Stimulated activated effector memory CD8-positive, alpha-beta T cell treated with anti-CD3 and anti-CD28 coated beads, Interleukin-12 subunit alpha, Interleukin-12 subunit beta, amount 100 ng/mL, for 72 hours (primary cell): ENCODE data around the gene RNF213.
A peak's percentile ranks its signal among the peaks of the same experiment; 100 is the strongest.
"Not testable (repeated sequence)": the region's sequence is repeated elsewhere in the genome, so short reads cannot be mapped to it uniquely, and the experiment has no call there.

Experiments
- ATAC-seq: fragments of 150-1000 bp; cut with Tn5 transposase; 2 replicates; pipeline ENCODE4 v1.10.0; 2021
- DNase-seq, 2 donors: peaks; one replicate each; pipeline ENCODE4 v3.0.0; 2021 to 2022; ENCODE audit warnings: low spot score in 2 of 2
- H3K27ac Mint-ChIP-seq: one replicate; pipeline ENCODE4 v1.8.0; 2022; ENCODE audit warnings: mild to moderate bottlenecking, mixed read lengths
- H3K36me3 Mint-ChIP-seq: one replicate; pipeline ENCODE4 v1.8.0; 2022; ENCODE audit warnings: mild to moderate bottlenecking, mixed read lengths
- H3K4me1 Mint-ChIP-seq: one replicate; pipeline ENCODE4 v1.8.0; 2022; ENCODE audit warnings: mixed read lengths
- H3K4me3 Mint-ChIP-seq: one replicate; pipeline ENCODE4 v1.8.0; 2022; ENCODE audit warnings: mild to moderate bottlenecking, mixed read lengths
- H3K9me3 Mint-ChIP-seq: one replicate; pipeline ENCODE4 v1.8.0; 2022; ENCODE audit warnings: mixed read lengths

RNF213 gene

GRCh38 chr17:80267391-80267790 lies 6.7 kb downstream of the RNF213 start:
- H3K36me3 Mint-ChIP-seq = no peaks in the 10 kb centered on the region
- no peaks in the 10 kb centered on the region for H3K9me3 Mint-ChIP-seq
- H3K4me1 Mint-ChIP-seq = peaks cover 36% of the 10 kb centered on the region
- DNase-seq (no peak), ATAC-seq (no peak)
- H3K4me3 Mint-ChIP-seq = peak overlapping the region; percentile 99
- H3K27ac Mint-ChIP-seq = peak overlapping the region; percentile 53

- ATAC-seq (no peak), DNase-seq (no peak)
- no peak overlapping the region for H3K27ac Mint-ChIP-seq
- H3K36me3 Mint-ChIP-seq = no peaks in the 10 kb centered on the region
- H3K4me3 Mint-ChIP-seq = no peak overlapping the region
- H3K9me3 Mint-ChIP-seq = no peaks in the 10 kb centered on the region
- peaks cover 37% of the 10 kb centered on the region for H3K4me1 Mint-ChIP-seq
Observed at GRCh38 chr17:80268427-80268826, 7.8 kb downstream of the RNF213 start.

GRCh38 chr17:80269405-80269807 lies 8.8 kb downstream of the RNF213 start:
- Mint-ChIP-seq H3K4me1 (peaks cover 42% of the 10 kb centered on the region), H3K36me3 (no peaks in the 10 kb centered on the region), H3K4me3 (no peak overlapping the region), H3K9me3 (no peaks in the 10 kb centered on the region), H3K27ac (no peak overlapping the region)
- ATAC-seq (no peak), DNase-seq (no peak)

GRCh38 chr17:80270104-80270503 lies 9.5 kb downstream of the RNF213 start:
- no peaks in the 10 kb centered on the region for H3K9me3 Mint-ChIP-seq
- no peak overlapping the region for H3K27ac Mint-ChIP-seq
- ATAC-seq (no peak), DNase-seq (no peak)
- peaks cover 41% of the 10 kb centered on the region for H3K4me1 Mint-ChIP-seq
- no peak overlapping the region for H3K4me3 Mint-ChIP-seq
- H3K36me3 Mint-ChIP-seq = no peaks in the 10 kb centered on the region

GRCh38 chr17:80270836-80271235 lies 10.2 kb downstream of the RNF213 start:
- H3K4me3 Mint-ChIP-seq = peak overlapping the region; percentile 50
- H3K4me1 Mint-ChIP-seq = peaks cover 40% of the 10 kb centered on the region
- H3K27ac Mint-ChIP-seq = no peak overlapping the region
- H3K36me3 Mint-ChIP-seq = no peaks in the 10 kb centered on the region
- DNase-seq (peak in 1 of 2 donors; percentile 74), ATAC-seq (peak; percentile 78)
- no peaks in the 10 kb centered on the region for H3K9me3 Mint-ChIP-seq

GRCh38 chr17:80272366-80272765 lies 11.7 kb downstream of the RNF213 start:
- H3K4me1 Mint-ChIP-seq = peaks cover 47% of the 10 kb centered on the region
- ATAC-seq (no peak), DNase-seq (no peak)
- H3K27ac Mint-ChIP-seq = no peak overlapping the region
- no peaks in the 10 kb centered on the region for H3K9me3 Mint-ChIP-seq
- H3K36me3 Mint-ChIP-seq = no peaks in the 10 kb centered on the region
- H3K4me3 Mint-ChIP-seq = peak overlapping the region; percentile 61

- Mint-ChIP-seq H3K27ac (no peak overlapping the region), H3K4me3 (peak overlapping the region; percentile 61), H3K36me3 (no peaks in the 10 kb centered on the region), H3K9me3 (no peaks in the 10 kb centered on the region), H3K4me1 (peaks cover 52% of the 10 kb centered on the region)
- DNase-seq (no peak), ATAC-seq (no peak)
Observed at GRCh38 chr17:80274331-80274730, 13.7 kb downstream of the RNF213 start.

GRCh38 chr17:80274871-80275449 lies 14.3 kb downstream of the RNF213 start:
- Mint-ChIP-seq H3K27ac (no peak overlapping the region), H3K9me3 (no peaks in the 10 kb centered on the region), H3K36me3 (no peaks in the 10 kb centered on the region), H3K4me1 (peaks cover 54% of the 10 kb centered on the region), H3K4me3 (no peak overlapping the region)
- ATAC-seq = no peak
- no peak for DNase-seq

GRCh38 chr17:80275857-80276256 lies 15.2 kb downstream of the RNF213 start:
- H3K36me3 Mint-ChIP-seq, H3K9me3 Mint-ChIP-seq, DNase-seq, ATAC-seq, H3K4me3 Mint-ChIP-seq: not testable (repeated sequence)
- peaks cover 63% of the 10 kb centered on the region for H3K4me1 Mint-ChIP-seq
- peak overlapping the region; percentile 48 for H3K27ac Mint-ChIP-seq

- Mint-ChIP-seq H3K9me3 (no peaks in the 10 kb centered on the region), H3K36me3 (no peaks in the 10 kb centered on the region), H3K4me1 (peaks cover 66% of the 10 kb centered on the region), H3K4me3 (no peak overlapping the region), H3K27ac (peak overlapping the region; percentile 48)
- peak; percentile 5 for ATAC-seq
- no peak for DNase-seq
Observed at GRCh38 chr17:80277751-80278671, 17.4 kb downstream of the RNF213 start.

GRCh38 chr17:80279895-80280294 lies 19.2 kb downstream of the RNF213 start:
- DNase-seq (no peak), ATAC-seq (no peak)
- Mint-ChIP-seq H3K9me3 (no peaks in the 10 kb centered on the region), H3K4me1 (peaks cover 54% of the 10 kb centered on the region), H3K4me3 (no peak overlapping the region), H3K27ac (peak overlapping the region; percentile 70), H3K36me3 (no peaks in the 10 kb centered on the region)

GRCh38 chr17:80281516-80281915 lies 20.9 kb downstream of the RNF213 start:
- DNase-seq (no peak), ATAC-seq (no peak)
- no peaks in the 10 kb centered on the region for H3K36me3 Mint-ChIP-seq
- peak overlapping the region; percentile 70 for H3K27ac Mint-ChIP-seq
- no peaks in the 10 kb centered on the region for H3K9me3 Mint-ChIP-seq
- no peak overlapping the region for H3K4me3 Mint-ChIP-seq
- peaks cover 50% of the 10 kb centered on the region for H3K4me1 Mint-ChIP-seq

GRCh38 chr17:80283116-80283852 lies 22.6 kb downstream of the RNF213 start:
- ATAC-seq (no peak), DNase-seq (no peak)
- H3K36me3 Mint-ChIP-seq = no peaks in the 10 kb centered on the region
- no peaks in the 10 kb centered on the region for H3K9me3 Mint-ChIP-seq
- H3K27ac Mint-ChIP-seq = peak overlapping the region; percentile 70
- H3K4me3 Mint-ChIP-seq = no peak overlapping the region
- peaks cover 42% of the 10 kb centered on the region for H3K4me1 Mint-ChIP-seq

GRCh38 chr17:80284631-80285030 lies 24.0 kb downstream of the RNF213 start:
- Mint-ChIP-seq H3K36me3 (no peaks in the 10 kb centered on the region), H3K27ac (peak overlapping the region; percentile 88), H3K4me1 (peaks cover 46% of the 10 kb centered on the region), H3K4me3 (no peak overlapping the region), H3K9me3 (no peaks in the 10 kb centered on the region)
- ATAC-seq = peak; percentile 46
- no peak for DNase-seq

GRCh38 chr17:80285237-80285920 lies 24.7 kb downstream of the RNF213 start:
- no peaks in the 10 kb centered on the region for H3K36me3 Mint-ChIP-seq
- ATAC-seq = no peak

More at GRCh38 chr17:80285237-80285920, 24.7 kb downstream of the RNF213 start:
- peaks cover 42% of the 10 kb centered on the region for H3K4me1 Mint-ChIP-seq
- peak overlapping the region; percentile 61 for H3K27ac Mint-ChIP-seq
- no peak for DNase-seq
- H3K9me3 Mint-ChIP-seq = no peaks in the 10 kb centered on the region
- no peak overlapping the region for H3K4me3 Mint-ChIP-seq
